ENCODE results near the gene GPC6. TPM values are rescaled to one million over a fixed set of nuclear protein-coding genes. Genes with fewer than 3 reads are reported as not detected.

Gene GPC6
- total and polyA plus RNA-seq, 2 donors (not counting 3 experiments of a cell fraction or from before 2014, with no cell fraction given) = 0.01 TPM; not detected in 1

DNA sequence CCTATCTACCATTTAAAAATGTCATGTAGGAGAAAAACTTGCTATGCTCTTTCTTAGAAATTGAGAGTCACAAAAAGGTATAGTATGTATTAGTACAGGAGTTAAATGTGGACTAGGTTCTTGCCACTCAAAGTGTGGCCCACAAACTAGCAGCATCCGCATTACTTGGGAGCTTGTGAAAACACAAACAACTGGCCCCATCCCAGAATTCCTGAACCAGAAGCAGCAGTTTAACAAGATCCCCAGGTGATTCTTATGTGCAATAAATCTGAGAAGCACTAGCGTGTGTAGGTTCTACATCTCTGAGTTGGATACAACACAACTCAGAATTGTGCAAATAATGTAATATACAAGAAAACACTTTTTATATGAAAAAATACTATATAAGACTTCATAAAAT lies 927.0 kb downstream of the GPC6 start:
- no peak overlapping the region for H2AFZ ChIP-seq (ENCODE audit: low read depth, low read length)
- H3K4me2 ChIP-seq (ENCODE audit: insufficient read depth, low read length) = no peak overlapping the region
- DNase-seq (ENCODE audit: low read depth, low spot score) (no peak), FAIRE-seq (no peak)
- peaks cover 2% of the 10 kb centered on the region for H3K9me3 ChIP-seq (replicated peaks; ENCODE audit: control insufficient read depth, insufficient read depth, low read length)
- dilution Hi-C loops (cut with MboI; ENCODE audit: extremely low pct_ligation_motif_present, low sequenced_read_pairs) (no loop called here), intact Hi-C loops (cut with micrococcal nuclease) (no loop called here)
- no peaks in the 10 kb centered on the region for H4K20me1 ChIP-seq (replicated peaks; ENCODE audit: control insufficient read depth, extremely low read depth, insufficient read depth, low read length)
- H3K4me1 ChIP-seq (ENCODE audit: control insufficient read depth, extremely low read depth, insufficient read depth, low read length) = no peaks in the 10 kb centered on the region
- no peak for TF ChIP-seq JUN (IDR thresholded peaks at IDR 0.05; ENCODE audit: borderline replicate concordance, insufficient read depth, insufficient read length, low read depth)
- TF ChIP-seq MYC (IDR thresholded peaks at IDR 0.05; ENCODE audit: low read depth, low read length) = no peak
- TF ChIP-seq, protein P1, sequence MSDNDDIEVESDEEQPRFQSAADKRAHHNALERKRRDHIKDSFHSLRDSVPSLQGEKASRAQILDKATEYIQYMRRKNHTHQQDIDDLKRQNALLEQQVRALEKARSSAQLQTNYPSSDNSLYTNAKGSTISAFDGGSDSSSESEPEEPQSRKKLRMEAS (IDR thresholded peaks at IDR 0.05; ENCODE audit: insufficient read depth, insufficient read length) = no peak
- no peaks in the 10 kb centered on the region for H3K27me3 ChIP-seq (ENCODE audit: control insufficient read depth in 2 of 2, insufficient read depth in 2 of 2, low read length in 2 of 2)
- H3K79me2 ChIP-seq (ENCODE audit: control insufficient read depth, insufficient read depth, low read length) = no peaks in the 10 kb centered on the region
- no peak overlapping the region for H3K4me3 ChIP-seq (replicated peaks in 1 of 3; ENCODE audit: insufficient read depth in 1 of 3, low read depth in 1 of 3, low read length in 3 of 3)
- BruUV-seq (replicated peaks) = no TSS peak
- POLR2A ChIA-PET = no interaction called here
- H3K36me3 ChIP-seq (ENCODE audit: control insufficient read depth in 2 of 2, extremely low read depth in 1 of 2, insufficient read depth in 2 of 2, low read length in 2 of 2) = no peaks in the 10 kb centered on the region
- CTCF ChIA-PET = no interaction called here
- no peak overlapping the region for H3K9ac ChIP-seq (replicated peaks; ENCODE audit: extremely low read depth, insufficient read depth, low read length)
- no peaks in the 10 kb centered on the region for H3K9me1 ChIP-seq (replicated peaks; ENCODE audit: control insufficient read depth, extremely low read depth, insufficient read depth, low read length)
- no peak overlapping the region for H3K27ac ChIP-seq (ENCODE audit: insufficient read depth, low read depth, low read length)

DNA sequence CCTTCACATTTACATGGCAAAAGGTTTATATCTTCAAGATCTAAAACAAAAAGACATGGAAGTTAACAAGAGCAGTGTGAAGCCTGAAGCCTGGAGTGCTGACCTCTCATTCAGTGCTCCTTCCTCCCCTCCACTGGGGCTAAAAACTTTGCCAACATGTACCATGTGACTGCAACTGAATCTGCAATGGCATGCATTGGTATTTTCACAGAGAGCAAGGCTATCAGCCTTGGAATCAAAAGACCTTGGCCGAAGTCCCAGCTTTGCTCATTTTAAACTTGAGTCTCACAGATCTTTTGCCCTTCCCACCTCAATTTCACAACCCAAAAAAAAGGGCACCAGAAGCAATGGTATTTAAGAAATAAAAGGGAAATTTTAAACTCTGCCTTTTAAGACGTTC lies 927.8 kb downstream of the GPC6 start:
- intact Hi-C loops (cut with micrococcal nuclease) = no loop called here
- Histone ChIP-seq H3K27me3 (ENCODE audit: control insufficient read depth in 2 of 2, insufficient read depth in 2 of 2, low read length in 2 of 2) (no peaks in the 10 kb centered on the region), H3K4me2 (ENCODE audit: insufficient read depth, low read length) (no peak overlapping the region), H2AFZ (ENCODE audit: low read depth, low read length) (no peak overlapping the region), H3K9me1 (replicated peaks; ENCODE audit: control insufficient read depth, extremely low read depth, insufficient read depth, low read length) (no peaks in the 10 kb centered on the region), H3K4me3 (replicated peaks in 1 of 3; ENCODE audit: insufficient read depth in 1 of 3, low read depth in 1 of 3, low read length in 3 of 3) (no peak overlapping the region), H4K20me1 (replicated peaks; ENCODE audit: control insufficient read depth, extremely low read depth, insufficient read depth, low read length) (no peaks in the 10 kb centered on the region), H3K4me1 (ENCODE audit: control insufficient read depth, extremely low read depth, insufficient read depth, low read length) (no peaks in the 10 kb centered on the region), H3K27ac (ENCODE audit: insufficient read depth, low read depth, low read length) (no peak overlapping the region), H3K9ac (replicated peaks; ENCODE audit: extremely low read depth, insufficient read depth, low read length) (no peak overlapping the region), H3K9me3 (replicated peaks; ENCODE audit: control insufficient read depth, insufficient read depth, low read length) (peaks cover 2% of the 10 kb centered on the region), H3K79me2 (ENCODE audit: control insufficient read depth, insufficient read depth, low read length) (no peaks in the 10 kb centered on the region), H3K36me3 (ENCODE audit: control insufficient read depth in 2 of 2, extremely low read depth in 1 of 2, insufficient read depth in 2 of 2, low read length in 2 of 2) (no peaks in the 10 kb centered on the region)
- FAIRE-seq (no peak), DNase-seq (ENCODE audit: low read depth, low spot score) (no peak)
- BruUV-seq (replicated peaks) = no TSS peak
- dilution Hi-C loops (cut with MboI; ENCODE audit: extremely low pct_ligation_motif_present, low sequenced_read_pairs) = no loop called here
- ChIA-PET POLR2A (no interaction called here), CTCF (no interaction called here)
- TF ChIP-seq GATA2 (IDR thresholded peaks at IDR 0.05; ENCODE audit: insufficient read depth, insufficient read length, low read depth, low read length) = no peak
- TF ChIP-seq EZH2 (IDR thresholded peaks at IDR 0.05; ENCODE audit: borderline replicate concordance, low read depth, low read length, severe bottlenecking) = no peak
- TF ChIP-seq FOS (IDR thresholded peaks at IDR 0.05; ENCODE audit: borderline replicate concordance, insufficient read depth, low read length) = no peak
- no peak for TF ChIP-seq MYC (IDR thresholded peaks at IDR 0.05; ENCODE audit: low read depth, low read length)
- TF ChIP-seq JUN (IDR thresholded peaks at IDR 0.05; ENCODE audit: borderline replicate concordance, insufficient read depth, insufficient read length, low read depth) = no peak
- TF ChIP-seq, protein P2, sequence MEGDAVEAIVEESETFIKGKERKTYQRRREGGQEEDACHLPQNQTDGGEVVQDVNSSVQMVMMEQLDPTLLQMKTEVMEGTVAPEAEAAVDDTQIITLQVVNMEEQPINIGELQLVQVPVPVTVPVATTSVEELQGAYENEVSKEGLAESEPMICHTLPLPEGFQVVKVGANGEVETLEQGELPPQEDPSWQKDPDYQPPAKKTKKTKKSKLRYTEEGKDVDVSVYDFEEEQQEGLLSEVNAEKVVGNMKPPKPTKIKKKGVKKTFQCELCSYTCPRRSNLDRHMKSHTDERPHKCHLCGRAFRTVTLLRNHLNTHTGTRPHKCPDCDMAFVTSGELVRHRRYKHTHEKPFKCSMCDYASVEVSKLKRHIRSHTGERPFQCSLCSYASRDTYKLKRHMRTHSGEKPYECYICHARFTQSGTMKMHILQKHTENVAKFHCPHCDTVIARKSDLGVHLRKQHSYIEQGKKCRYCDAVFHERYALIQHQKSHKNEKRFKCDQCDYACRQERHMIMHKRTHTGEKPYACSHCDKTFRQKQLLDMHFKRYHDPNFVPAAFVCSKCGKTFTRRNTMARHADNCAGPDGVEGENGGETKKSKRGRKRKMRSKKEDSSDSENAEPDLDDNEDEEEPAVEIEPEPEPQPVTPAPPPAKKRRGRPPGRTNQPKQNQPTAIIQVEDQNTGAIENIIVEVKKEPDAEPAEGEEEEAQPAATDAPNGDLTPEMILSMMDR (IDR thresholded peaks at IDR 0.05; ENCODE audit: extremely low read depth in 1 of 2, insufficient read depth in 1 of 2, low read depth in 1 of 2, low read length in 2 of 2) = no peak
- TF ChIP-seq POLR2A (IDR thresholded peaks at IDR 0.05; ENCODE audit: low read depth, low read length) = no peak
- TF ChIP-seq POLR2AphosphoS5 (IDR thresholded peaks at IDR 0.05; ENCODE audit: insufficient read depth, low read depth, low read length) = no peak
- TF ChIP-seq, protein P1 (IDR thresholded peaks at IDR 0.05; ENCODE audit: insufficient read depth, insufficient read length) = no peak

All from endothelial cell of umbilical vein (primary cell).